Esophagus muscularis mucosa (tissue), 3 donors: ENCODE measurements around the gene NAA40.

Experiments
- CTCF ChIP-seq, 3 experiments: fragments of 200-600 bp in 2 of 3; fragments of 450-650 bp in 1 of 3; sonication (generic) in 2 of 3; IDR thresholded peaks; one replicate each; pipeline ENCODE4 v1.5.1; 2017 to 2019; ENCODE audit warnings: antibody characterized with exemption in 3 of 3, mild to moderate bottlenecking in 2 of 3, moderate library complexity in 1 of 3
- POLR2AphosphoS5 ChIP-seq, 2 donors: sonication (generic); formaldehyde crosslinking; IDR thresholded peaks; one replicate each; pipeline ENCODE4 v1.6.1; 2017; ENCODE audit warnings: antibody characterized with exemption in 2 of 2

DNA sequence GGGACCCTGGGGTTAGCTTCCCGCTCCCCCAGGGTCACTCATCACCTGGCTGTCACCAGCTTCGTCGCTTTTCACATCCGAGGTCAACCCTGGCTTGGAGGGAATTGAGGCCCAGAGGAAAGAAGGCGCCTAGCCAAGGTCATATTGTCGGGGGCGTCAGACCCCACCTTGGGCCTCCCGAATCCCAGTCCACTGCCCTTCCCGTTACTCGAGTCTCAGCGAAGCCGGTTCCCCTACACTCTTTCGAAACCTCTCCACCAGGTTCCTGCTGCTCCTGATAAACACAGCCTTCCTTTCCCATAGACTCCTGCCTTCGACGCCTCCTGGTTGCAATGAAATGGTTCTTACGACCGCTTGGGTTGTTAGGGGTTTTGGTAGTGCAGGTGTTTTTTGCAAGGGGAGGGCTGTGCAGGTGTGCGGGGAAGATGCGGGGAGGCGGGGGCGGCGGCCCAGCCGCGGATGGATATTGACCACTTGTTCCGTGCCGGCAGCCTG, 642 bp downstream of the NAA40 start:
- TF ChIP-seq POLR2AphosphoS5 (IDR thresholded peaks at IDR 0.05) (no peak), CTCF (IDR thresholded peaks at IDR 0.05) (no peak)
